Panc1 (cell line): ENCODE data around the gene ZNF710. TPM values are rescaled to one million over a fixed set of nuclear protein-coding genes. Genes with fewer than 3 reads are reported as not detected.

Source experiments
- ATAC-seq: fragments of 200-7000 bp; cut with Tn5 transposase; 2 replicates; pipeline ENCODE4 v1.9.1; 2020; ENCODE audit warnings: mild to moderate bottlenecking, moderate library complexity
- BruUV-seq: library from RNA; stranded (reverse); fragments of 400-500 nt; replicated peaks from 2 replicates; lab custom pipeline; 2021; lab: Mats Ljungman, UMichigan
- CTCF ChIA-PET: fragments of 300-600 bp; sonication (Branson Sonifier 250); formaldehyde crosslinking; loops from one replicate; lab custom pipeline; 2022; ENCODE audit warnings: antibody characterized with exemption; lab: Charles Lee
- POLR2A ChIA-PET: fragments of 300-600 bp; sonication (Branson Sonifier 250); formaldehyde crosslinking; loops from one replicate; lab custom pipeline; 2022; ENCODE audit warnings: antibody characterized with exemption; lab: Charles Lee
- DNase-seq: peaks from one replicate; pipeline ENCODE4 v3.0.0-alpha.2; 2010; ENCODE audit warnings: low read depth, low spot score
- H3K27ac ChIP-seq: 2 replicates; pipeline ENCODE4 v1.5.1; 2011; ENCODE audit warnings: mild to moderate bottlenecking, low read length, inconsistent platforms
- H3K27me3 ChIP-seq: fragments of 200-500 bp; sonication (Bioruptor generic); 2 replicates; pipeline ENCODE4 v1.6.0; 2014; ENCODE audit warnings: low read length, inconsistent platforms; ENCODE audit not compliant: control insufficient read depth, insufficient read depth
- H3K36me3 ChIP-seq: fragments of 200-500 bp; sonication (Bioruptor generic); 2 replicates; pipeline ENCODE4 v1.5.1; 2014; ENCODE audit warnings: inconsistent platforms, mild to moderate bottlenecking, low read length, moderate library complexity; ENCODE audit not compliant: control insufficient read depth, insufficient read depth
- H3K4me1 ChIP-seq: 2 replicates; pipeline ENCODE4 v1.5.1; 2011; ENCODE audit warnings: inconsistent platforms, mild to moderate bottlenecking, low read length, moderate library complexity; ENCODE audit not compliant: control insufficient read depth, insufficient read depth
- H3K4me3 ChIP-seq, 2 experiments: 2 replicates each; pipeline ENCODE4 v1.5.1; 2011 to 2012; ENCODE audit warnings: low read depth in 2 of 2, low read length in 2 of 2, mild to moderate bottlenecking in 2 of 2, inconsistent platforms in 1 of 2, moderate library complexity in 1 of 2
- H3K9me3 ChIP-seq: fragments of 200-500 bp; sonication (Bioruptor generic); 2 replicates; pipeline ENCODE4 v1.5.1; 2014; ENCODE audit warnings: low read depth, mild to moderate bottlenecking, inconsistent platforms, low read length, moderate library complexity; ENCODE audit not compliant: control insufficient read depth, insufficient read depth
- CTCF ChIP-seq: fragments of 450-650 bp; IDR thresholded peaks from 2 replicates; pipeline ENCODE4 v1.5.1; 2017; ENCODE audit warnings: mild to moderate bottlenecking
- POLR2AphosphoS5 ChIP-seq: IDR thresholded peaks from 2 replicates; pipeline ENCODE4 v1.6.1; 2012; ENCODE audit warnings: mild to moderate bottlenecking, low read depth, low read length, moderate library complexity
- REST ChIP-seq, 2 experiments: IDR thresholded peaks; 2 replicates each; pipeline ENCODE4 v1.6.1; 2011 to 2012; ENCODE audit warnings: low read depth in 2 of 2, control low read depth in 1 of 2, low read length in 1 of 2, mild to moderate bottlenecking in 1 of 2, moderate library complexity in 1 of 2; ENCODE audit not compliant: insufficient read depth in 1 of 2
- SIN3A ChIP-seq: IDR thresholded peaks from 2 replicates; pipeline ENCODE4 v1.6.1; 2012; ENCODE audit warnings: low read depth, mild to moderate bottlenecking, low read length, moderate library complexity, borderline replicate concordance; ENCODE audit not compliant: insufficient read depth
- TCF7L2 ChIP-seq: IDR thresholded peaks from 2 replicates; pipeline ENCODE4 v1.6.1; 2011; ENCODE audit warnings: mild to moderate bottlenecking, low read depth, low read length, inconsistent platforms
- in situ Hi-C: cut with HindIII; loops from 2 replicates; pipeline ENCODE4 v1.10.0; 2016; ENCODE audit warnings: low sequenced_read_pairs, low pct_unique_long_range_greater_than_20kb
- intact Hi-C: fragments of 100-400 bp; cut with micrococcal nuclease; formaldehyde crosslinking; loops from one replicate; pipeline ENCODE4 v1.10.0; 2022; ENCODE audit not compliant: unreplicated experiment
- total RNA-seq: library from RNA; stranded (reverse); gene quantifications from one replicate; pipeline ENCODE4 v1.2.1, GENCODE V29; 2021; ENCODE audit not compliant: unreplicated experiment

Gene ZNF710
- total RNA-seq, 1 experiment from 2014 or later, result 15.8 TPM

GRCh38 chr15:90049030-90049429 lies 47.9 kb downstream of the ZNF710 start:
- ChIA-PET POLR2A (no interaction called here), CTCF (no interaction called here)
- in situ Hi-C loops (no loop called here), intact Hi-C loops (no loop called here)
- H3K36me3 ChIP-seq, result no peaks in the 10 kb centered on the region
- DNase-seq (no peak), ATAC-seq (no peak)
- no peak overlapping the region for H3K4me3 ChIP-seq
- BruUV-seq, result no TSS peak
- no peaks in the 10 kb centered on the region; the same call in 1 of the 2 replicates for H3K4me1 ChIP-seq
- no peaks in the 10 kb centered on the region for H3K9me3 ChIP-seq
- H3K27ac ChIP-seq, result no peak overlapping the region
- TF ChIP-seq POLR2AphosphoS5, result no peak
- no peak for TF ChIP-seq TCF7L2
- TF ChIP-seq CTCF, result no peak
- TF ChIP-seq REST (IDR thresholded peaks at IDR 0.05; ENCODE audit: insufficient read depth in 1 of 2, low read depth in 2 of 2, low read length in 1 of 2), result no peak
- TF ChIP-seq SIN3A, result no peak
- H3K27me3 ChIP-seq, result no peaks in the 10 kb centered on the region

- no peak for TF ChIP-seq CTCF
- no peak for TF ChIP-seq REST (IDR thresholded peaks at IDR 0.05; ENCODE audit: insufficient read depth in 1 of 2, low read depth in 2 of 2, low read length in 1 of 2)
- TF ChIP-seq TCF7L2, result no peak
- no peak for TF ChIP-seq SIN3A
- no peak for TF ChIP-seq POLR2AphosphoS5
- Histone ChIP-seq H3K27ac (no peak overlapping the region), H3K4me1 (peaks cover 3% of the 10 kb centered on the region; the same call in 1 of the 2 replicates), H3K36me3 (no peaks in the 10 kb centered on the region), H3K4me3 (no peak overlapping the region), H3K27me3 (no peaks in the 10 kb centered on the region), H3K9me3 (no peaks in the 10 kb centered on the region)
- intact Hi-C loops, result no loop called here
- ATAC-seq (no peak), DNase-seq (no peak)
- in situ Hi-C loops, result no loop called here
- ChIA-PET POLR2A (no interaction called here), CTCF (no interaction called here)
- BruUV-seq, result no TSS peak
Measured at GRCh38 chr15:90049666-90050604, 48.8 kb downstream of the ZNF710 start.
